Tibial nerve (tissue), 3 donors: Measurements from ENCODE around the gene CHAC2.

Experiments used
- POLR2A ChIP-seq, 2 donors: fragments of 450-650 bp; IDR thresholded peaks; one replicate each; pipeline ENCODE4 v1.6.1; 2017; ENCODE audit warnings: antibody characterized with exemption in 2 of 2, mild to moderate bottlenecking in 2 of 2, moderate library complexity in 2 of 2
- TF ChIP-seq, protein P1 (sequence below), 5 experiments: fragments of 200-600 bp in 3 of 5; fragments of 450-650 bp in 2 of 5; sonication (generic) in 3 of 5; IDR thresholded peaks; one replicate each; pipeline ENCODE4 v1.5.1; 2016 to 2019; ENCODE audit warnings: antibody characterized with exemption in 5 of 5, mild to moderate bottlenecking in 3 of 5, moderate library complexity in 2 of 5

DNA sequence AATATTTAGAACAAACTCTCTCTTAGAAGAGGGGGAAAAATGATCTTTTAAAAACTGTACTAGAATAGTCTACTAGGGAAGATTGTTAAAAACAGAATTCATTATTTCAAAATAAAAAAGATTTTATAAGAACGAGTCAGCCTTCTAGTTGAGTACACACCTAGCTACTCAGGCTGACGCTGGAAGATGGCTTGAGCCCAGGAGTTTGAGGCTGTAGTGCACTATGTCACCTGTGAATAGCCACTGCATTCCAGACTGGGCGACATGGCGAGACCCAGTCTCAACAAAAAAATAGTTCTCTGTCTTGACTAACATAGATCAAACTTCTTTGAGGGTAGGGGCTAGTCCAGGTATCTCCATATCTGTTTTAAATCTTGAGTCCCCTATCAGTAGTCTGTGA, 53.1 kb downstream of the CHAC2 start:
- TF ChIP-seq, protein P1, sequence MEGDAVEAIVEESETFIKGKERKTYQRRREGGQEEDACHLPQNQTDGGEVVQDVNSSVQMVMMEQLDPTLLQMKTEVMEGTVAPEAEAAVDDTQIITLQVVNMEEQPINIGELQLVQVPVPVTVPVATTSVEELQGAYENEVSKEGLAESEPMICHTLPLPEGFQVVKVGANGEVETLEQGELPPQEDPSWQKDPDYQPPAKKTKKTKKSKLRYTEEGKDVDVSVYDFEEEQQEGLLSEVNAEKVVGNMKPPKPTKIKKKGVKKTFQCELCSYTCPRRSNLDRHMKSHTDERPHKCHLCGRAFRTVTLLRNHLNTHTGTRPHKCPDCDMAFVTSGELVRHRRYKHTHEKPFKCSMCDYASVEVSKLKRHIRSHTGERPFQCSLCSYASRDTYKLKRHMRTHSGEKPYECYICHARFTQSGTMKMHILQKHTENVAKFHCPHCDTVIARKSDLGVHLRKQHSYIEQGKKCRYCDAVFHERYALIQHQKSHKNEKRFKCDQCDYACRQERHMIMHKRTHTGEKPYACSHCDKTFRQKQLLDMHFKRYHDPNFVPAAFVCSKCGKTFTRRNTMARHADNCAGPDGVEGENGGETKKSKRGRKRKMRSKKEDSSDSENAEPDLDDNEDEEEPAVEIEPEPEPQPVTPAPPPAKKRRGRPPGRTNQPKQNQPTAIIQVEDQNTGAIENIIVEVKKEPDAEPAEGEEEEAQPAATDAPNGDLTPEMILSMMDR (IDR thresholded peaks at IDR 0.05) = no peak
- TF ChIP-seq POLR2A (IDR thresholded peaks at IDR 0.05) = no peak
